Measurements from ENCODE around the gene ABHD1.

- TF ChIP-seq EZH2 (IDR thresholded peaks at IDR 0.05; ENCODE audit: insufficient read depth, low read length) (no peak), CTCF (IDR thresholded peaks at IDR 0.05; ENCODE audit: insufficient read depth, low read depth, low read length) (no peak)
Observed at GRCh38 chr2:27097341-27097740, 26.3 kb upstream of the ABHD1 start.

Data from astrocyte (in vitro differentiated cells and primary cell).